ENCODE data around the gene KREMEN1.
"Not testable (repeated sequence)": the region's sequence is repeated elsewhere in the genome, so short reads cannot be mapped to it uniquely, and the experiment has no call there.

Gene KREMEN1

DNA sequence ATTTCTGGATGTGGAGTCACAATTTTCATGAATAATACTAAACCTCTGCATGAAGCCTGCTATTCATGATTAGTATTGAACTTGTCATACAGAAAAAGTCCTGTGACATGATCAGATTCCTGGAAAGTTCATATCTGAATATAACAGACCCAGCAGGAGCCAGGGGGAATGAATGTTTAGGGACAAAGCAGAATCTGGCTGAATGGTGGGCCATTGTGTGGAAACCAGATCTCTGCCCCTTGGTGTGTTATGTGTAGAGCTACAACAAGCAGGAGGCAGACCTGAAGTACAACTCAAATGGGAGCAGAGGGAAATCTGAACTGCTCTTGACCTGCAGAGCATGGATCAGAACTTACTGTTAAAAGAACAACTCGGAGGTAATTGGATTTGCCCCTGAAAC is 30.3 kb downstream of the KREMEN1 start:
- no peak for DNase-seq (ENCODE audit: low read depth, low spot score)

DNA sequence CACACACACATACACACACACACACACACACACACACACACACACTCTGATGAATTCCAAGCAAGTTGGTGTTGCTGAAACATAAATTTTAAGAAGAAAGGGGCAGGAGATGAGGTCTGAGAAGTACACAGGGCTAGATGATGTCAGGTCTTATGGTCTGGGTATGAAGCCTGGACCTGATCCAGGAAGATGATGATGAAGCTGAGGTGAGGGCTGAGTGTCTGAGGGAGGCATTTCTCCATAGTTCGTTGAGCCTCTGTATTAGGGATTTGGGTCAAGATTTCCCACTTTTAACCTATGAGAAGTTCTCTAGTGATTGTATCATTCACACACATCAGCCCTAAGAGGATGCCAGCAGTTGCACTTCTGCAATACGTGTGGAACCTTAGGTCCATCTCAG is 32.6 kb downstream of the KREMEN1 start:
- no peak for DNase-seq (ENCODE audit: low read depth, low spot score)

DNA sequence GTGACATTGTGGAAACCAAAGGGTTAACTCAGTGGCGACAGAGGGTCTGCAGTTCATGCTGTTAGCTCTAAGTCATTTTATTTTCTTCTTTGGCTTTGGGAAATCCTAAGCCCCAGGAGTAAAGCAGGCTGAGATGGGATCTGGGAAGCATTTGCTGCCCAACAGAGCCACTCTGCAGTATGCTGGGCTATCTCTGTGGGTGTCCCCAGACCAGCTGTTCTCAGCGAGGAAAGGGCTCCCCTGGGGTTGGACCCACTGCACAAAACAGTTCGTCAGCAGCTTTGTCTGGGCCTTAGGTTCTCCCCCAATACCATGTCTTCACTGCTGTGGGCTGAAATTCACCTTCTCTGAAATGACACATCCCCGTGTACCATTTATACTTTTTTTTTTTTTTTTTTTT is 34.0 kb downstream of the KREMEN1 start:
- DNase-seq (ENCODE audit: low read depth, low spot score) = no peak

- no peak for DNase-seq (ENCODE audit: low read depth, low spot score)
Observed at GRCh38 chr22:29108137-29108536, 35.3 kb downstream of the KREMEN1 start.

- no peak for DNase-seq (ENCODE audit: low read depth, low spot score)
Observed at GRCh38 chr22:29109822-29110221, 37.0 kb downstream of the KREMEN1 start.

DNA sequence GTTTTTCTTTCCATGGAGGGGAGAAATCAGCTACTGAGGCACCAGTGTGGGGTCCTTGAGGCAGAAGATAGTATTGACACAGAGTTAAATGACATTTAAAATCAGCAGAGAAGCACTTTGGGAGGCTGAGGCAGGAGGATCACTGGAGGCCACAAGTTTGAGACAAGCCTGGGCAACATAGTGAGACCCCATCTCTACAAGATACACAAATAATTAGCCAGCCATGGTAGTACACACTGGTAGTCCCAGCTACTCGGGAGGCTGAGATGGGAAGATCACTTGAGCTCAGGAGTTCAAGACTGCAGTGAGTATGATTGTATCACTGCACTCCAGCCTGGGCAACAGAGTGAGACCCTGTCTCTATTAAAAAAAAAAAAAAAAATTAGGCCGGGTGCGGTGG is 38.1 kb downstream of the KREMEN1 start:
- no peak for DNase-seq (ENCODE audit: low read depth, low spot score)

DNA sequence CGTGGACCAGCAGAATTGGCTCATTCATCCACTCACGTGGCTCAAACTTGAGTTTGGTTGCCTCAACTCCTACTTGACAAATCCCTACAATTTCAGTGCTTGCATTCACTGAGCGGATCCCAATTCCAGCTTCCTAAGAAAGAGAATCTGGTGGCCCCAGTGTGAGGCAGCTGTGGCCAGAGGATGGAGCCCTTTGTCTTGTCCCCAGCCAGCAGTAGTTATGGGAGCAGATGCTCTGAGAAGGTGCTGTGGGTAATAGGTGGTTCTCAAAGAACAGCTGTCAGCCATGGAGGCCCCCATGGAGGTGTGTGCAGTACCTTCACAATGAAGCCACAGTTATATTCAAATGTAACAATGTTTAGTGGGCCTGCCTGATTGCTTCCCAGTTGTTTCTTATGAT is 39.3 kb downstream of the KREMEN1 start:
- DNase-seq (ENCODE audit: low read depth, low spot score) = no peak

DNA sequence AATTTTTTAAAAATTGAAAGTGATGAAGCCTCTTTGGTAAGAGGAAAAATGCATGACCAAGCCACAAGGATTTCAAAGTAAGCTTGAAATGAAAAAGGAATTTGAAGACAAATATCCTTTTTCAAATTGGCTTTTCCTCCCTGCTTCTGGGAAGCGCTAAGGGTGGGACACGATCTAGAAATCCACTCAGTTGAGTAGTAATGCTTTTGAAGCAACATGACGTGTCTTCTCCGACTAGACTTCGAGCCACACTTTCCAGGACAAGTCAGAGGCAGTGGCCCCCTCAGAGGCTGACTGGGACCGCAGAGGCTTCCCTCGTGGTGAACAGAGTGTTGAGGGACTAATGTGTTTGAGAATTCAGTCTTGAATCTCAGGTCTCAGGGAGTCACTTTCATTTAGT is 39.8 kb downstream of the KREMEN1 start:
- no peak for DNase-seq (ENCODE audit: low read depth, low spot score)

GRCh38 chr22:29113319-29113718 is 40.5 kb downstream of the KREMEN1 start:
- DNase-seq (ENCODE audit: low read depth, low spot score) = no peak

DNA sequence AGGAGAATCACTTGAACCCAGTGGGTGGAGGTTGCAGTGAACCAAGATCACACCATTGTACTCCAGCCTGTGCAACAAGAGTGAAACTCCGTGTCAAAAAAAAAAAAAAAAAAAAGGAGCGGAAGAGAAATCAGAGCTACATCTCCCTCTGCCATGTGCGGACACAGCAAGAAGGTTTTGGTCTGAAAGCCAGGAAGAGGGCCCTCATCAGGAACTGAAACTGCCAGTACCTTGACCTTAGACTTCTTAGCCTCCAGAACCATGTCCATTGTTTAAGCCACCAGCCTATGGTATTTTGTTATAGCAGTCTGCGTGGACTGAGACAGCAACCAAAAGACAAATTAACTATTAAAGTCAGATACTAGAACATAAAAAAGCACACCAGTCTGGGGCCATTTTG is 41.6 kb downstream of the KREMEN1 start:
- DNase-seq (ENCODE audit: low read depth, low spot score) = no peak

GRCh38 chr22:29115682-29116288 is 43.0 kb downstream of the KREMEN1 start:
- no peak for DNase-seq (ENCODE audit: low read depth, low spot score)

- no peak for DNase-seq (ENCODE audit: low read depth, low spot score)
Observed at GRCh38 chr22:29116397-29117123, 43.7 kb downstream of the KREMEN1 start.

GRCh38 chr22:29117799-29118477 is 45.1 kb downstream of the KREMEN1 start:
- no peak for DNase-seq (ENCODE audit: low read depth, low spot score)

DNA sequence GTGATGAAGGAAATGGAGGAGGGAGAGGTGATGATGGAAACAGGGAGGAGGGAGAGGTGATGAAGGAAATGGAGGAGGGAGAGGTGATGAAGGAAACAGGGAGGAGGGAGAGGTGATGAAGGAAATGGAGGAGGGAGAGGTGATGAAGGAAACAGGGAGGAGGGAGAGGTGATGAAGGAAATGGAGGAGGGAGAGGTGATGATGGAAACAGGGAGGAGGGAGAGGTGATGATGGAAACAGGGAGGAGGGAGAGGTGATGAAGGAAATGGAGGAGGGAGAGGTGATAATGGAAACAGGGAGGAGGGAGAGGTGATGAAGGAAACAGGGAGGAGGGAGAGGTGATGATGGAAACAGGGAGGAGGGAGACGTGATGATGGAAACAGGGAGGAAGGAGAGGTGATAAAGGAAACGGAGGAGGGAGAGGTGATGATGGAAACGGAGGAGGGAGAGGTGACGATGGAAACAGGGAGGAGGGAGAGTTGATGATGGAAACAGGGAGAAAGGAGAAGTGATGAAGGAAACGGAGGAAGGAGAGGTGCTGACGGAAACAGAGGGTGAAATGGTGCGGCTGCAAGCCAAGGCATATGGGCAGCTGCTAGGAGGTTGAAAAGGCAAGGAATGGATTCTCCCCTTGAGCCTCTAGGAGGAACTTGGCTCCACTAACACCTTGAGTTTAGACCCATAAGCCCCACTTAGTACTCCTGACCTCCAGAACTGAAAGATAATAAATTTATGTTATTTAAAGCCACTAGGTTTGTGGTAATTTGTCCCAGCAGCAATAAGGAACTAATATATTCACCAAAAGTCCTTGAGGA is 47.5 kb downstream of the KREMEN1 start:
- not testable (repeated sequence) for DNase-seq (ENCODE audit: low read depth, low spot score)

- no peak for DNase-seq (ENCODE audit: low read depth, low spot score)
Observed at GRCh38 chr22:29121124-29121523, 48.3 kb downstream of the KREMEN1 start.

- no peak for DNase-seq (ENCODE audit: low read depth, low spot score)
Observed at GRCh38 chr22:29122041-29122440, 49.2 kb downstream of the KREMEN1 start.

- DNase-seq (ENCODE audit: low read depth, low spot score) = no peak
Observed at GRCh38 chr22:29124777-29125442, 52.1 kb downstream of the KREMEN1 start.

- no peak for DNase-seq (ENCODE audit: low read depth, low spot score)
Observed at GRCh38 chr22:29125443-29125778, 52.6 kb downstream of the KREMEN1 start.

DNA sequence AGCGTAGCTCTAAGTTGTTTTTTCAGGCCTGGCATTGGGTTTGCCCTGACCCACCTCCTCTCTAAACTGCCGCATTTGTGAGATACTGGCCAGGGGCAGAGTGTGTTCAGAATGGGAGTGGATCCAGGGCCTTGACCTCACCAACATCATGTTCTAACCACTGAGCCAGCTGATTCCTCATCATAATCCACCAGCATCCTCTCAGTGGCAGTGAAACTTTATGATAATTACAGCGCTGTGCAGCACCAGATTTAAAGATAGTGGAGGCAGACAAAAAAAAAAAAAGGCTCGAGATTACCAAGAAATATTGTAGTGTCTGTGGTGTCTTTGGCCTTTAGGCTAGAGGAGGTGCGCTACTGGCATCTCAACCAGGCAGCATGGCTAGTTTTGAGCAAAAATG is 53.0 kb downstream of the KREMEN1 start:
- DNase-seq (ENCODE audit: low read depth, low spot score) = no peak

GRCh38 chr22:29126670-29127395 is 54.0 kb downstream of the KREMEN1 start:
- DNase-seq (ENCODE audit: low read depth, low spot score) = no peak

Data from activated CD4-positive, CD25-positive, alpha-beta regulatory T cell treated with anti-CD3 and anti-CD28 coated beads, Interleukin-2, amount 50 U/mL, for 16 hours (primary cell).